Transverse colon (tissue), 4 donors: Measurements from ENCODE around the gene TREH. TPM values are rescaled to one million over a fixed set of nuclear protein-coding genes. Genes with fewer than 3 reads are reported as not detected.

ENCODE experiments used
- DNase-seq: peaks from one replicate; pipeline ENCODE4 v3.0.0-alpha.2; 2019
- H3K27ac ChIP-seq, 4 donors: fragments of 200-600 bp; sonication (generic); 2 replicates each; pipeline ENCODE4 v1.5.1; 2016 to 2018; ENCODE audit warnings: inconsistent platforms in 4 of 4
- H3K27me3 ChIP-seq: fragments of 200-600 bp; sonication (generic); 2 replicates; pipeline ENCODE4 v1.5.1; 2017; ENCODE audit warnings: inconsistent platforms
- H3K36me3 ChIP-seq, 4 donors: fragments of 200-600 bp; sonication (generic); 2 replicates each; pipeline ENCODE4 v1.5.1; 2017 to 2019; ENCODE audit warnings: inconsistent platforms in 4 of 4
- H3K4me1 ChIP-seq, 4 donors: fragments of 200-600 bp; sonication (generic); 2 replicates each; pipeline ENCODE4 v1.5.1; 2017 to 2020; ENCODE audit warnings: inconsistent platforms in 4 of 4
- H3K4me3 ChIP-seq, 4 donors: fragments of 200-600 bp; sonication (generic); 1 replicate in 1 of 4; 2 replicates in 3 of 4; pipeline versions ENCODE4 v1.5.1 to v1.6.1; 2017 to 2019; ENCODE audit warnings: inconsistent platforms in 4 of 4
- H3K9me3 ChIP-seq, 2 donors: fragments of 200-600 bp; sonication (generic); 2 replicates each; pipeline ENCODE4 v1.5.1; 2017 to 2019; ENCODE audit warnings: inconsistent platforms in 2 of 2
- EP300 ChIP-seq: sonication (generic); formaldehyde crosslinking; IDR thresholded peaks from one replicate; pipeline ENCODE4 v1.6.1; 2017; ENCODE audit warnings: antibody characterized with exemption, low read depth
- POLR2A ChIP-seq: fragments of 450-650 bp; IDR thresholded peaks from one replicate; pipeline ENCODE4 v1.6.1; 2016; ENCODE audit warnings: antibody characterized with exemption, mild to moderate bottlenecking, moderate library complexity
- POLR2AphosphoS5 ChIP-seq, 3 donors: sonication (generic); formaldehyde crosslinking; IDR thresholded peaks; one replicate each; pipeline ENCODE4 v1.6.1; 2016; ENCODE audit warnings: antibody characterized with exemption in 3 of 3
- WGBS, 2 donors: methylation state at CpG; one replicate each; pipeline ENCODE4 v1.1.5; 2018; ENCODE audit warnings: low coverage in 1 of 2; 5-methylcytosine and 5-hydroxymethylcytosine counted together
- in situ Hi-C, 4 donors: fragments of 200-750 bp; cut with MboI; loops; one replicate each; pipeline versions ENCODE4 v1.15.0 to v1.15.1; 2017; ENCODE audit warnings: low sequenced_read_pairs in 3 of 4, low pct_ligation_motif_present in 1 of 4, low pct_unique_long_range_greater_than_20kb in 1 of 4
- intact Hi-C: fragments of 100-400 bp; cut with DNase I; formaldehyde crosslinking; loops from one replicate; pipeline ENCODE4 v1.15.1; 2023; ENCODE audit warnings: low total_unique reads
- total RNA-seq, 4 donors: library from RNA; depleted of rRNA; stranded (reverse); fragments of >200 nt; gene quantifications; one replicate each; pipeline ENCODE4 v1.1.0, GENCODE V29; 2016
- TF ChIP-seq, protein P1 (sequence below), 5 experiments: fragments of 200-600 bp in 3 of 5; fragments of 450-650 bp in 2 of 5; sonication (generic) in 3 of 5; IDR thresholded peaks; 1 replicate in 2 of 5; 2 replicates in 3 of 5; pipeline ENCODE4 v1.5.1; 2016 to 2017; ENCODE audit warnings: antibody characterized with exemption in 5 of 5, inconsistent platforms in 3 of 5, mild to moderate bottlenecking in 2 of 5, moderate library complexity in 1 of 5

TREH gene
- total RNA-seq, 4 donors from 2014 or later = 4.9 to 5.6 TPM; not detected in 2

DNA sequence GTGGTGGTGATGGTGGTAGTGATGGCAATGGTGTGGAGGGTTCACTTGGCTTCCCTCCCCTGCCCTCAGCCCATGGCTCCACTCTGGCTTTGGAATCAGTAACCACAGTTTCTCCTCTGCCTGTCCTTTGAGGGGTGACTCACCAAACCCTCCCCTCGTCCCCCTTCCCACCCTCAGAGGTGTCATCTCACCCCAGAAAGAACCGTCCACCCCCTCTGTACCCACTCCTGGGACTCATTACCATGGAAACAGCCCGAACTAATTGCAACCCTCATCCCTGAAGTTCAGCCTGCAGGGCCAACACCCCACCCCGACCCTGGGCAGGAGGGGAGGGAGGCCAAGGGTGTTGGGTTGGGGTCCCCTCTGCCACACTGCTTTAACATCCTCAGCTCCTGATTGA, 45.5 kb downstream of the TREH start:
- intact Hi-C loops = no loop called here
- TF ChIP-seq EP300 = no peak
- no peak for TF ChIP-seq POLR2AphosphoS5 (IDR thresholded peaks at IDR 0.05)
- TF ChIP-seq, protein P1, sequence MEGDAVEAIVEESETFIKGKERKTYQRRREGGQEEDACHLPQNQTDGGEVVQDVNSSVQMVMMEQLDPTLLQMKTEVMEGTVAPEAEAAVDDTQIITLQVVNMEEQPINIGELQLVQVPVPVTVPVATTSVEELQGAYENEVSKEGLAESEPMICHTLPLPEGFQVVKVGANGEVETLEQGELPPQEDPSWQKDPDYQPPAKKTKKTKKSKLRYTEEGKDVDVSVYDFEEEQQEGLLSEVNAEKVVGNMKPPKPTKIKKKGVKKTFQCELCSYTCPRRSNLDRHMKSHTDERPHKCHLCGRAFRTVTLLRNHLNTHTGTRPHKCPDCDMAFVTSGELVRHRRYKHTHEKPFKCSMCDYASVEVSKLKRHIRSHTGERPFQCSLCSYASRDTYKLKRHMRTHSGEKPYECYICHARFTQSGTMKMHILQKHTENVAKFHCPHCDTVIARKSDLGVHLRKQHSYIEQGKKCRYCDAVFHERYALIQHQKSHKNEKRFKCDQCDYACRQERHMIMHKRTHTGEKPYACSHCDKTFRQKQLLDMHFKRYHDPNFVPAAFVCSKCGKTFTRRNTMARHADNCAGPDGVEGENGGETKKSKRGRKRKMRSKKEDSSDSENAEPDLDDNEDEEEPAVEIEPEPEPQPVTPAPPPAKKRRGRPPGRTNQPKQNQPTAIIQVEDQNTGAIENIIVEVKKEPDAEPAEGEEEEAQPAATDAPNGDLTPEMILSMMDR (IDR thresholded peaks at IDR 0.05) = no peak
- no peak for TF ChIP-seq POLR2A
- H3K4me1 ChIP-seq = peaks cover 24 to 63% (median 58%) of the 10 kb centered on the region in 4 donors
- H3K4me3 ChIP-seq = no peak overlapping the region
- no peaks in the 10 kb centered on the region for H3K9me3 ChIP-seq
- H3K27ac ChIP-seq = peak overlapping the region; percentile 60 to 83 (median 73)
- in situ Hi-C loops = no loop called here
- peaks cover 0 to 7% (median 0%) of the 10 kb centered on the region in 4 donors for H3K36me3 ChIP-seq
- DNase-seq = no peak
- 52% methylated on average over 4 of the region's 4 CpGs; no CpG with 5 or more reads in 1 of the 2 donors for WGBS, 2 donors
- H3K27me3 ChIP-seq = no peaks in the 10 kb centered on the region

DNA sequence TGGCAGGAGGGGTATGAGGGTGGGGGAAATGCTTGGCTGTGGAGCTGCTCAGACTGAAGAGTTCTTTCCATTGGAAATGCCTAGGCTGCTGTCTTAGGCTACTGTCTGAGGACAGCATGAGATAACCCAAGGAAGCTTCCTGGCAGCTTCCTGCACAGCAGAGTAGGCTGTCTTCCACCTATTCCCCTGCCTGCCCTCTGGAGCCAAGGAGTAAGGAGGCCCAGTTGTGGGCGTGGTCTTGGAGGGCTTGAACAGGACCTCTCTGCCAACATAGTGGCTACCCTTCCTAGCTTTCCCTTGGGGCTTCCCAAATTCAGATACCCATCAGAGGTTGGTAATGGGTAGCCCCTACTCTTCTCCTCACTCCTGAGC, 46.1 kb downstream of the TREH start:
- H3K36me3 ChIP-seq = peaks cover 0 to 7% (median 0%) of the 10 kb centered on the region in 4 donors
- H3K27me3 ChIP-seq = no peaks in the 10 kb centered on the region
- no peaks in the 10 kb centered on the region for H3K9me3 ChIP-seq
- 58% methylated on average over 1 of the region's 1 CpG; no CpG with 5 or more reads in 1 of the 2 donors for WGBS, 2 donors
- no peak for DNase-seq
- intact Hi-C loops = no loop called here
- peak overlapping the region; percentile 1 to 83 (median 73) for H3K27ac ChIP-seq
- TF ChIP-seq, protein P1 (IDR thresholded peaks at IDR 0.05) = no peak
- TF ChIP-seq EP300 (no peak), POLR2AphosphoS5 (IDR thresholded peaks at IDR 0.05) (no peak), POLR2A (no peak)
- in situ Hi-C loops = no loop called here
- peaks cover 24 to 70% (median 61%) of the 10 kb centered on the region in 4 donors for H3K4me1 ChIP-seq
- H3K4me3 ChIP-seq = no peak overlapping the region

DNA sequence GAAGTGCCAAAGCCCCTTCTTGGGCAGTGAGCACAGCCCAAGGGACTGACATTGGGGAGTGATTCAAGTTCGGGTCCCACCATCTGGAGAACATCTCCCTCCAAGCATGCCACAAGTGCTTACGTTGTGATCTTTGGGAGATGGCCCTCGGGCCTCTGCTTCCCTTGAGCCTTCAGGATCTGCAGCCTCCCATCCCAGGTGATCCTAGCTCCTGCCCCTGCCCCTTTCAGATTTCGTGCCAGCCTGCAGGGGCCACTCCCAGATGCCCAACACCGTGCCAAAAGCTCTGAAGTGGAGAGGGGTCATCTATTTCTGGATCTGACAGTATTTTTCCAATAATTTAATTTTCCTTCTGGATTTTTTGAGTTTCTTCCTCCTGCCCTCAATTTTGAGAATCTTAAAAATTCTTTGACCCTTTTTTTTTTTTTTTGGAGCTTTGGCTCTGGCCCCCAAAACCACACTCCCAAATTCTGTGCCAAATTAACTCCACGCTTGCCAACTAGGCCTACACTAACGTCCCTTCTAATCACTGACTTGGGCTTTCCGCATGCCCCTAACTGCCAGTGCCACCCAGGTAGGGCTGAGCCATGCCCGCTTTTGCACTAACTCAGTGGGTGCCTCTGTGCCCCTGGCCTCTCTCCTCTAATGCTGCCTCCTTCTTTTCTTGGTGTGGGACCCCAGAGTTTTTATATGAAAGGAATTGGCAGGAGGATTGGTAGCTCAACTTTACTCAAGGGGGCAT, 46.7 kb downstream of the TREH start:
- no peak for DNase-seq
- no peaks in the 10 kb centered on the region for H3K27me3 ChIP-seq
- peak overlapping the region in 3 of 4 donors; percentile 83 to 86 (median 84) for H3K27ac ChIP-seq
- H3K4me1 ChIP-seq = peaks cover 24 to 70% (median 61%) of the 10 kb centered on the region in 4 donors
- H3K4me3 ChIP-seq = no peak overlapping the region
- H3K36me3 ChIP-seq = peaks cover 0 to 7% (median 0%) of the 10 kb centered on the region in 4 donors
- intact Hi-C loops = no loop called here
- H3K9me3 ChIP-seq = no peaks in the 10 kb centered on the region
- WGBS, 2 donors = 40 to 79% methylated on average over 2 to 9 of the region's 9 CpGs
- in situ Hi-C loops = no loop called here
- TF ChIP-seq EP300 = no peak
- no peak for TF ChIP-seq POLR2AphosphoS5 (IDR thresholded peaks at IDR 0.05)
- TF ChIP-seq, protein P1 (IDR thresholded peaks at IDR 0.05) = no peak
- TF ChIP-seq POLR2A = no peak

DNA sequence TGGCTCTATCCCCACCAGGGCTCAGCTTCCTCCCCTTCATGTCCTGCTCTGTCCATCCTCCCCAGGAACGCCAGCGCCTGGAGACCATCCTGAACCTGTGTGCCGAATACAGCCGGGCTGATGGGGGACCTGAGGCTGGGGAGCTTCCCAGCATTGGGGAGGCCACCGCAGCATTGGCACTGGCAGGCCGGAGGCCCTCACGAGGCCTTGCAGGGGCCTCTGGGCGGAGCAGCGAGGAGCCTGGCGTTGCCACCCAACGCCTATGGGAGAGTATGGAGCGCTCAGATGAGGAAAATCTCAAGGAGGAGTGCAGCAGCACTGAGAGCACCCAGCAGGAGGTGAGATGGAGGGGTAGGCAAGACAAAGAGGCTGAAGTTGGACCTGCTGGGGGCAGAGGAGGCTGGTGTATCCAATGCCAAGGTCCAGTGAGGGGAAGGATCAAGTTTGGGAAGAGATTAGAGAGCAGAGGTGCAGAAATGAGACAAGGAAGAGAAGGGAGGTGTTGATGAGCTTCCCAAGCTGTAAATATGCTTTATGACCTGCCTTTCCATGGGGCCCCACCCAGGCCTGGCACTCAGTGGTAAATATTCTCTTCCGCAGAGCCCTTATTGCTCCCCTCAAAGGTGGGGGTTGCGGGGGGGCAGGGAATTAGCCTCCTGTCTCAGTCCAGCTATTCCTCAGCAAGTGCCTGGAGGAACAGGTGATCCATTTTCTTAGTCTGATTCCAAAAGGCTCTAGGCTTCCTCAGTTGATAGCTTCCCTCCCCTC, 48.1 kb downstream of the TREH start:
- TF ChIP-seq EP300 = no peak
- TF ChIP-seq, protein P1 (IDR thresholded peaks at IDR 0.05) = peak in 1 of 5 experiments; percentile 22
- peak; percentile 78 for DNase-seq
- H3K4me3 ChIP-seq = peak overlapping the region in 1 of 4 donors; percentile 52
- in situ Hi-C loops = no loop called here
- H3K9me3 ChIP-seq = no peaks in the 10 kb centered on the region
- intact Hi-C loops = no loop called here
- H3K27ac ChIP-seq = peak overlapping the region; percentile 82 to 86 (median 84)
- H3K36me3 ChIP-seq = peaks cover 0 to 1% (median 0%) of the 10 kb centered on the region in 4 donors
- peaks cover 24 to 70% (median 61%) of the 10 kb centered on the region in 4 donors for H3K4me1 ChIP-seq
- WGBS, 2 donors = 67% methylated on average over 13 of the region's 14 CpGs; no CpG with 5 or more reads in 1 of the 2 donors
- H3K27me3 ChIP-seq = no peaks in the 10 kb centered on the region
